Panc1 (cell line): ENCODE results near the gene OR51F1. TPM values are rescaled to one million over a fixed set of nuclear protein-coding genes. Genes with fewer than 3 reads are reported as not detected.

Experiments
- ATAC-seq: fragments of 200-7000 bp; cut with Tn5 transposase; 2 replicates; pipeline ENCODE4 v1.9.1; 2020; ENCODE audit warnings: mild to moderate bottlenecking, moderate library complexity
- BruUV-seq: library from RNA; stranded (reverse); fragments of 400-500 nt; replicated peaks from 2 replicates; lab custom pipeline; 2021; lab: Mats Ljungman, UMichigan
- CTCF ChIA-PET: fragments of 300-600 bp; sonication (Branson Sonifier 250); formaldehyde crosslinking; loops from one replicate; lab custom pipeline; 2022; ENCODE audit warnings: antibody characterized with exemption; lab: Charles Lee
- POLR2A ChIA-PET: fragments of 300-600 bp; sonication (Branson Sonifier 250); formaldehyde crosslinking; loops from one replicate; lab custom pipeline; 2022; ENCODE audit warnings: antibody characterized with exemption; lab: Charles Lee
- DNase-seq: peaks from one replicate; pipeline ENCODE4 v3.0.0-alpha.2; 2010; ENCODE audit warnings: low read depth, low spot score
- H3K27ac ChIP-seq: 2 replicates; pipeline ENCODE4 v1.5.1; 2011; ENCODE audit warnings: mild to moderate bottlenecking, low read length, inconsistent platforms
- H3K27me3 ChIP-seq: fragments of 200-500 bp; sonication (Bioruptor generic); 2 replicates; pipeline ENCODE4 v1.6.0; 2014; ENCODE audit warnings: low read length, inconsistent platforms; ENCODE audit not compliant: control insufficient read depth, insufficient read depth
- H3K36me3 ChIP-seq: fragments of 200-500 bp; sonication (Bioruptor generic); 2 replicates; pipeline ENCODE4 v1.5.1; 2014; ENCODE audit warnings: inconsistent platforms, mild to moderate bottlenecking, low read length, moderate library complexity; ENCODE audit not compliant: control insufficient read depth, insufficient read depth
- H3K4me1 ChIP-seq: 2 replicates; pipeline ENCODE4 v1.5.1; 2011; ENCODE audit warnings: inconsistent platforms, mild to moderate bottlenecking, low read length, moderate library complexity; ENCODE audit not compliant: control insufficient read depth, insufficient read depth
- H3K4me3 ChIP-seq, 2 experiments: 2 replicates each; pipeline ENCODE4 v1.5.1; 2011 to 2012; ENCODE audit warnings: low read depth in 2 of 2, low read length in 2 of 2, mild to moderate bottlenecking in 2 of 2, inconsistent platforms in 1 of 2, moderate library complexity in 1 of 2
- H3K9me3 ChIP-seq: fragments of 200-500 bp; sonication (Bioruptor generic); 2 replicates; pipeline ENCODE4 v1.5.1; 2014; ENCODE audit warnings: low read depth, mild to moderate bottlenecking, inconsistent platforms, low read length, moderate library complexity; ENCODE audit not compliant: control insufficient read depth, insufficient read depth
- POLR2AphosphoS5 ChIP-seq: IDR thresholded peaks from 2 replicates; pipeline ENCODE4 v1.6.1; 2012; ENCODE audit warnings: mild to moderate bottlenecking, low read depth, low read length, moderate library complexity
- SIN3A ChIP-seq: IDR thresholded peaks from 2 replicates; pipeline ENCODE4 v1.6.1; 2012; ENCODE audit warnings: low read depth, mild to moderate bottlenecking, low read length, moderate library complexity, borderline replicate concordance; ENCODE audit not compliant: insufficient read depth
- TCF7L2 ChIP-seq: IDR thresholded peaks from 2 replicates; pipeline ENCODE4 v1.6.1; 2011; ENCODE audit warnings: mild to moderate bottlenecking, low read depth, low read length, inconsistent platforms
- in situ Hi-C: cut with HindIII; loops from 2 replicates; pipeline ENCODE4 v1.10.0; 2016; ENCODE audit warnings: low sequenced_read_pairs, low pct_unique_long_range_greater_than_20kb
- intact Hi-C: fragments of 100-400 bp; cut with micrococcal nuclease; formaldehyde crosslinking; loops from one replicate; pipeline ENCODE4 v1.10.0; 2022; ENCODE audit not compliant: unreplicated experiment
- total RNA-seq: library from RNA; stranded (reverse); gene quantifications from one replicate; pipeline ENCODE4 v1.2.1, GENCODE V29; 2021; ENCODE audit not compliant: unreplicated experiment
- TF ChIP-seq, protein P1 (sequence below), 2 experiments: IDR thresholded peaks; 2 replicates each; pipeline ENCODE4 v1.6.1; 2011 to 2012; ENCODE audit warnings: low read depth in 2 of 2, control low read depth in 1 of 2, low read length in 1 of 2, mild to moderate bottlenecking in 1 of 2, moderate library complexity in 1 of 2; ENCODE audit not compliant: insufficient read depth in 1 of 2
- TF ChIP-seq, protein P2 (sequence below): fragments of 450-650 bp; IDR thresholded peaks from 2 replicates; pipeline ENCODE4 v1.5.1; 2017; ENCODE audit warnings: mild to moderate bottlenecking

Gene OR51F1
- total RNA-seq, 1 experiment from 2014 or later: not detected

DNA sequence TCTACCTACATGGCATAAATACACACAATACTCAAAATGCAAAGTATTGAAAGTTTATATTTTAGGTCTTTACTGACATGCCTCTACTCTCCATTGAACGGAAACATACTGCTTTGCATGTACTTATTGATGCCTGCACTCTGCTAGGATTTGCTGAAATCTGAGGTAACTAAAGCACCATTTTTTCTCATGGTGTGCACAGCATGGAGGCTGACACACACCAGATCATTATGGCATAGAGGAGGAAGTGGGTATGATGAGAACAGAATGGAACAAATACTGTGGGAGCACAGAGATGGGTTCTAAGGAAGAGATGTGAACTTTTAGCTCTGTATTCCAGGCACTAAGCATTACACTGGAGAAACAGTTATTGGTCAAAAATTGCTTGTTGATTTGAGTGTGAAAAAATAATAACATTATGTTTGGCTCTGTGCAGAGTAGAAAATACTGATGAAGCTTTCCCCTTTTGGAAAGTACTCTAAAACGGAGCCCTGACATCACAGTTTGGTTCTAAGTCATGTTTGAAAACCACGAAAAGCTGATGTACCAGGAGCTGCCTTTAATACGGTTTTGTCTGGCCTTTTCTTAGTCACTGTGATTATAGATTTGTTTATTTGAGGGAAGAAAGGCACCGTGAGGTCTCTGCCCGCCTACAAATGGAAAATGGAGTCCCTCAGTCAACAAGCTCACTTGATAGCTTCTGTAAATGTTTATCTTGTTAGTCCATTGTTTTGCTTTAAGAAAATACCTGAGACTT lies 28.9 kb upstream of the OR51F1 start:
- intact Hi-C loops: no loop called here
- CTCF ChIA-PET: no interaction called here
- no peak overlapping the region for H3K27ac ChIP-seq

DNA sequence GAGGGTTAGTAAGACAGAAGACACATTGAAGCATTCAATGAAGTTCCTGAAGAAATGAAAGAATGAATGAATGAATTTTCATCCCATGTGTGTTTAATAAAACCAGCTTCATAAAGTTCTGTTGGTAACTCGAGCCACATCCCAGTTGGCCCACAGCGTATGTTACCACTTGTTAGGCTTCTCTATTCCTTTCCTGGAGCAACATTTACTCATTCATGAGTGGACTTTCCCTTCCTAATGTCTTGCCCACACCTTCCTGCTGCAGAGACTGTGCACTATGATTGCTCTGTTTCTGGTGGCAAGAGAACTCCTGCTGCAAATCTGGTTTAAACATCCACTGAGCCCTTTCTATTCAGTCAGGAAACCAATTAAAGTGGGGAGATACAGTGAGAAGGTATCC lies 27.5 kb upstream of the OR51F1 start:
- BruUV-seq: no TSS peak
- no peak overlapping the region for H3K27ac ChIP-seq
- H3K4me1 ChIP-seq: no peaks in the 10 kb centered on the region
- DNase-seq: no peak
- TF ChIP-seq, protein P1, sequence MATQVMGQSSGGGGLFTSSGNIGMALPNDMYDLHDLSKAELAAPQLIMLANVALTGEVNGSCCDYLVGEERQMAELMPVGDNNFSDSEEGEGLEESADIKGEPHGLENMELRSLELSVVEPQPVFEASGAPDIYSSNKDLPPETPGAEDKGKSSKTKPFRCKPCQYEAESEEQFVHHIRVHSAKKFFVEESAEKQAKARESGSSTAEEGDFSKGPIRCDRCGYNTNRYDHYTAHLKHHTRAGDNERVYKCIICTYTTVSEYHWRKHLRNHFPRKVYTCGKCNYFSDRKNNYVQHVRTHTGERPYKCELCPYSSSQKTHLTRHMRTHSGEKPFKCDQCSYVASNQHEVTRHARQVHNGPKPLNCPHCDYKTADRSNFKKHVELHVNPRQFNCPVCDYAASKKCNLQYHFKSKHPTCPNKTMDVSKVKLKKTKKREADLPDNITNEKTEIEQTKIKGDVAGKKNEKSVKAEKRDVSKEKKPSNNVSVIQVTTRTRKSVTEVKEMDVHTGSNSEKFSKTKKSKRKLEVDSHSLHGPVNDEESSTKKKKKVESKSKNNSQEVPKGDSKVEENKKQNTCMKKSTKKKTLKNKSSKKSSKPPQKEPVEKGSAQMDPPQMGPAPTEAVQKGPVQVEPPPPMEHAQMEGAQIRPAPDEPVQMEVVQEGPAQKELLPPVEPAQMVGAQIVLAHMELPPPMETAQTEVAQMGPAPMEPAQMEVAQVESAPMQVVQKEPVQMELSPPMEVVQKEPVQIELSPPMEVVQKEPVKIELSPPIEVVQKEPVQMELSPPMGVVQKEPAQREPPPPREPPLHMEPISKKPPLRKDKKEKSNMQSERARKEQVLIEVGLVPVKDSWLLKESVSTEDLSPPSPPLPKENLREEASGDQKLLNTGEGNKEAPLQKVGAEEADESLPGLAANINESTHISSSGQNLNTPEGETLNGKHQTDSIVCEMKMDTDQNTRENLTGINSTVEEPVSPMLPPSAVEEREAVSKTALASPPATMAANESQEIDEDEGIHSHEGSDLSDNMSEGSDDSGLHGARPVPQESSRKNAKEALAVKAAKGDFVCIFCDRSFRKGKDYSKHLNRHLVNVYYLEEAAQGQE (IDR thresholded peaks at IDR 0.05; ENCODE audit: insufficient read depth in 1 of 2, low read depth in 2 of 2, low read length in 1 of 2): no peak
- TF ChIP-seq, protein P2, sequence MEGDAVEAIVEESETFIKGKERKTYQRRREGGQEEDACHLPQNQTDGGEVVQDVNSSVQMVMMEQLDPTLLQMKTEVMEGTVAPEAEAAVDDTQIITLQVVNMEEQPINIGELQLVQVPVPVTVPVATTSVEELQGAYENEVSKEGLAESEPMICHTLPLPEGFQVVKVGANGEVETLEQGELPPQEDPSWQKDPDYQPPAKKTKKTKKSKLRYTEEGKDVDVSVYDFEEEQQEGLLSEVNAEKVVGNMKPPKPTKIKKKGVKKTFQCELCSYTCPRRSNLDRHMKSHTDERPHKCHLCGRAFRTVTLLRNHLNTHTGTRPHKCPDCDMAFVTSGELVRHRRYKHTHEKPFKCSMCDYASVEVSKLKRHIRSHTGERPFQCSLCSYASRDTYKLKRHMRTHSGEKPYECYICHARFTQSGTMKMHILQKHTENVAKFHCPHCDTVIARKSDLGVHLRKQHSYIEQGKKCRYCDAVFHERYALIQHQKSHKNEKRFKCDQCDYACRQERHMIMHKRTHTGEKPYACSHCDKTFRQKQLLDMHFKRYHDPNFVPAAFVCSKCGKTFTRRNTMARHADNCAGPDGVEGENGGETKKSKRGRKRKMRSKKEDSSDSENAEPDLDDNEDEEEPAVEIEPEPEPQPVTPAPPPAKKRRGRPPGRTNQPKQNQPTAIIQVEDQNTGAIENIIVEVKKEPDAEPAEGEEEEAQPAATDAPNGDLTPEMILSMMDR: no peak
- TF ChIP-seq SIN3A: no peak
- TF ChIP-seq POLR2AphosphoS5: no peak
- no peak for TF ChIP-seq TCF7L2
- ChIA-PET POLR2A (no interaction called here), CTCF (no interaction called here)
- H3K36me3 ChIP-seq: no peaks in the 10 kb centered on the region
- no peak for ATAC-seq
- in situ Hi-C loops: no loop called here
- intact Hi-C loops: no loop called here
- H3K4me3 ChIP-seq: no peak overlapping the region
- peaks cover 2% of the 10 kb centered on the region; the same call in 1 of the 2 replicates for H3K27me3 ChIP-seq
- H3K9me3 ChIP-seq: no peaks in the 10 kb centered on the region

More for the DNA sequence above, 28.9 kb upstream of the OR51F1 start:
- TF ChIP-seq POLR2AphosphoS5 (no peak), SIN3A (no peak)
- TF ChIP-seq, protein P2: no peak
- Histone ChIP-seq H3K4me1 (no peaks in the 10 kb centered on the region), H3K4me3 (no peak overlapping the region), H3K27me3 (no peaks in the 10 kb centered on the region; the same call in 1 of the 2 replicates), H3K36me3 (no peaks in the 10 kb centered on the region), H3K9me3 (no peaks in the 10 kb centered on the region)
- POLR2A ChIA-PET: interaction anchor here (0.6 kb wide), 1 partner anchor 1341 kb away, joined by 7 read pairs; no protein-coding TSS in a partner anchor
- in situ Hi-C loops: no loop called here
- no peak for DNase-seq
- no TSS peak for BruUV-seq
- no peak; the same call in 1 of the 2 replicates for ATAC-seq
